ENCODE results near the gene AP3B1.

Gene AP3B1

GRCh38 chr5:78287833-78288232 lies 6.7 kb downstream of the AP3B1 start:
- H3K4me2 ChIP-seq (ENCODE audit: low read depth, low read length, poor library complexity, severe bottlenecking) = no peak overlapping the region
- no peak for TF ChIP-seq CTCF (IDR thresholded peaks at IDR 0.05; ENCODE audit: insufficient read depth, low read length, poor library complexity, severe bottlenecking)
- TF ChIP-seq EZH2phosphoT487 (conservative IDR thresholded peaks at IDR 0.05; ENCODE audit: low read length) = no peak

GRCh38 chr5:78287169-78287568 lies 7.3 kb downstream of the AP3B1 start:
- Histone ChIP-seq H4K20me1 (ENCODE audit: low read depth, low read length) (peaks cover 19% of the 10 kb centered on the region; the same call in 1 of the 2 replicates), H3K9me2 (replicated peaks; ENCODE audit: insufficient read depth, low read length) (no peaks in the 10 kb centered on the region), H3F3A (ENCODE audit: insufficient read depth) (peaks cover 9% of the 10 kb centered on the region; the same call in 1 of the 2 replicates), H3K79me2 (ENCODE audit: insufficient read depth, low read length) (peaks cover 93% of the 10 kb centered on the region), H3K27me3 (ENCODE audit: low read length) (no peaks in the 10 kb centered on the region), H3K27ac (ENCODE audit: low read depth, low read length) (no peak overlapping the region), H3K4me3 (ENCODE audit: insufficient read depth, low read length, poor library complexity, severe bottlenecking) (no peak overlapping the region), H3K9me3 (ENCODE audit: insufficient read depth, low read length) (no peaks in the 10 kb centered on the region), H3K9ac (ENCODE audit: low read length) (no peak overlapping the region), H2AFZ (ENCODE audit: low read depth, low read length, severe bottlenecking) (no peak overlapping the region), H3K36me3 (ENCODE audit: low read length) (no peaks in the 10 kb centered on the region), H3K4me2 (ENCODE audit: low read depth, low read length, poor library complexity, severe bottlenecking) (no peak overlapping the region)
- TF ChIP-seq EZH2phosphoT487 (conservative IDR thresholded peaks at IDR 0.05; ENCODE audit: low read length) (no peak), CTCF (IDR thresholded peaks at IDR 0.05; ENCODE audit: insufficient read depth, low read length, poor library complexity, severe bottlenecking) (no peak)

More at GRCh38 chr5:78287833-78288232, 6.7 kb downstream of the AP3B1 start:
- Histone ChIP-seq H4K20me1 (ENCODE audit: low read depth, low read length) (peaks cover 21% of the 10 kb centered on the region; the same call in 1 of the 2 replicates), H3K9me3 (ENCODE audit: insufficient read depth, low read length) (no peaks in the 10 kb centered on the region), H3K27me3 (ENCODE audit: low read length) (no peaks in the 10 kb centered on the region), H3K9ac (ENCODE audit: low read length) (no peak overlapping the region), H3K9me2 (replicated peaks; ENCODE audit: insufficient read depth, low read length) (no peaks in the 10 kb centered on the region), H3K79me2 (ENCODE audit: insufficient read depth, low read length) (peaks cover 94% of the 10 kb centered on the region), H2AFZ (ENCODE audit: low read depth, low read length, severe bottlenecking) (no peak overlapping the region), H3K36me3 (ENCODE audit: low read length) (no peaks in the 10 kb centered on the region), H3K27ac (ENCODE audit: low read depth, low read length) (no peak overlapping the region), H3K4me3 (ENCODE audit: insufficient read depth, low read length, poor library complexity, severe bottlenecking) (no peak overlapping the region), H3F3A (ENCODE audit: insufficient read depth) (peaks cover 9% of the 10 kb centered on the region; the same call in 1 of the 2 replicates)

GRCh38 chr5:78286290-78286689 lies 8.2 kb downstream of the AP3B1 start:
- Histone ChIP-seq H3K9me2 (replicated peaks; ENCODE audit: insufficient read depth, low read length) (no peaks in the 10 kb centered on the region), H3K79me2 (ENCODE audit: insufficient read depth, low read length) (peaks cover 93% of the 10 kb centered on the region), H3K4me2 (ENCODE audit: low read depth, low read length, poor library complexity, severe bottlenecking) (no peak overlapping the region), H2AFZ (ENCODE audit: low read depth, low read length, severe bottlenecking) (no peak overlapping the region), H3K27me3 (ENCODE audit: low read length) (no peaks in the 10 kb centered on the region), H3K4me3 (ENCODE audit: insufficient read depth, low read length, poor library complexity, severe bottlenecking) (no peak overlapping the region), H4K20me1 (ENCODE audit: low read depth, low read length) (peaks cover 27% of the 10 kb centered on the region; the same call in 1 of the 2 replicates), H3K9me3 (ENCODE audit: insufficient read depth, low read length) (no peaks in the 10 kb centered on the region), H3K9ac (ENCODE audit: low read length) (no peak overlapping the region), H3K36me3 (ENCODE audit: low read length) (no peaks in the 10 kb centered on the region), H3F3A (ENCODE audit: insufficient read depth) (peaks cover 3% of the 10 kb centered on the region; the same call in 1 of the 2 replicates), H3K27ac (ENCODE audit: low read depth, low read length) (no peak overlapping the region)
- TF ChIP-seq EZH2phosphoT487 (conservative IDR thresholded peaks at IDR 0.05; ENCODE audit: low read length) (no peak), CTCF (IDR thresholded peaks at IDR 0.05; ENCODE audit: insufficient read depth, low read length, poor library complexity, severe bottlenecking) (no peak)

Data from SU-DHL-6 (cell line).